ENCODE data around the gene CAVIN1.
A peak's percentile ranks its signal among the peaks of the same experiment; 100 is the strongest.
"Not testable (repeated sequence)": the region's sequence is repeated elsewhere in the genome, so short reads cannot be mapped to it uniquely, and the experiment has no call there.

Gene CAVIN1

GRCh38 chr17:42431758-42432161, 8.7 kb upstream of the CAVIN1 start:
- DNase-seq (ENCODE audit: insufficient read length, low spot score): no peak

GRCh38 chr17:42429726-42430447, 6.8 kb upstream of the CAVIN1 start:
- no peak for FAIRE-seq
- no peak for DNase-seq (ENCODE audit: insufficient read length, low spot score)

More at GRCh38 chr17:42431758-42432161, 8.7 kb upstream of the CAVIN1 start:
- no peak for FAIRE-seq

GRCh38 chr17:42428141-42428944, 5.3 kb upstream of the CAVIN1 start:
- no peak for DNase-seq (ENCODE audit: insufficient read length, low spot score)
- peak; percentile 35 for FAIRE-seq

GRCh38 chr17:42424991-42425610, 2.0 kb upstream of the CAVIN1 start:
- DNase-seq (ENCODE audit: insufficient read length, low spot score) (no peak), FAIRE-seq (no peak)

- DNase-seq (ENCODE audit: insufficient read length, low spot score) (no peak), FAIRE-seq (no peak)
These were observed 710 bp upstream of the CAVIN1 start for GRCh38 chr17:42423766-42424165.

- DNase-seq (ENCODE audit: insufficient read length, low spot score) (no peak), FAIRE-seq (no peak)
These were observed 571 bp downstream of the CAVIN1 start for GRCh38 chr17:42422412-42422957.

- no peak for DNase-seq (ENCODE audit: insufficient read length, low spot score)
- FAIRE-seq: no peak
These were observed 1.3 kb downstream of the CAVIN1 start for GRCh38 chr17:42421507-42422338.

- FAIRE-seq: no peak
These were observed 1.9 kb downstream of the CAVIN1 start for GRCh38 chr17:42421136-42421506.

GRCh38 chr17:42417981-42418380, 5.1 kb downstream of the CAVIN1 start:
- DNase-seq (ENCODE audit: insufficient read length, low spot score); FAIRE-seq: not testable (repeated sequence)

More at GRCh38 chr17:42421136-42421506, 1.9 kb downstream of the CAVIN1 start:
- DNase-seq (ENCODE audit: insufficient read length, low spot score): no peak

- DNase-seq (ENCODE audit: insufficient read length, low spot score) (no peak), FAIRE-seq (no peak)
These were observed 8.2 kb downstream of the CAVIN1 start for GRCh38 chr17:42414704-42415409.

GRCh38 chr17:42413464-42414040, 9.5 kb downstream of the CAVIN1 start:
- no peak for DNase-seq (ENCODE audit: insufficient read length, low spot score)
- no peak for FAIRE-seq

GRCh38 chr17:42411905-42412679, 11.0 kb downstream of the CAVIN1 start:
- FAIRE-seq (no peak), DNase-seq (ENCODE audit: insufficient read length, low spot score) (no peak)

- FAIRE-seq (no peak), DNase-seq (ENCODE audit: insufficient read length, low spot score) (no peak)
These were observed 11.7 kb downstream of the CAVIN1 start for GRCh38 chr17:42411361-42411760.

- DNase-seq (ENCODE audit: insufficient read length, low spot score) (no peak), FAIRE-seq (no peak)
These were observed 12.8 kb downstream of the CAVIN1 start for GRCh38 chr17:42410319-42410685.

GRCh38 chr17:42409523-42410318, 13.3 kb downstream of the CAVIN1 start:
- FAIRE-seq (no peak), DNase-seq (ENCODE audit: insufficient read length, low spot score) (no peak)

GRCh38 chr17:42408061-42408460, 15.0 kb downstream of the CAVIN1 start:
- no peak for FAIRE-seq
- DNase-seq (ENCODE audit: insufficient read length, low spot score): no peak

GRCh38 chr17:42407289-42407836, 15.7 kb downstream of the CAVIN1 start:
- FAIRE-seq (peak; percentile 52), DNase-seq (ENCODE audit: insufficient read length, low spot score) (peak; percentile 89)

Data from GM19239 (cell line).